ENCODE data around the gene BAK1.
A peak's percentile ranks its signal among the peaks of the same experiment; 100 is the strongest.

GRCh38 chr6:33585403-33586107, 5.5 kb upstream of the BAK1 start:
- no peak for TF ChIP-seq POLR2A (IDR thresholded peaks at IDR 0.05)
- TF ChIP-seq CTCF (IDR thresholded peaks at IDR 0.05): peak; percentile 91 to 98 (median 95)
